ENCODE data around the gene TMEM117. TPM values are rescaled to one million over a fixed set of nuclear protein-coding genes. Genes with fewer than 3 reads are reported as not detected.
A peak's percentile ranks its signal among the peaks of the same experiment; 100 is the strongest.

The TMEM117 gene
- total RNA-seq, 1 experiment from 2014 or later, result 5.9 TPM

GRCh38 chr12:43968736-43969135, 132.9 kb downstream of the TMEM117 start:
- ChIA-PET POLR2A (ENCODE audit: low non-redundant PET) (interaction anchor here (0.8 kb wide), 1 partner anchor 12 kb away, joined by 6 read pairs; no protein-coding TSS in a partner anchor), CTCF (no interaction called here)
- intact Hi-C loops (cut with micrococcal nuclease; ENCODE audit: unreplicated experiment), result loop anchor here (2.0 kb wide), 1 partner anchor 918 kb away; no protein-coding TSS in a partner anchor
- Histone ChIP-seq H3K27ac (ENCODE audit: low read depth, low read length, poor library complexity, severe bottlenecking) (peak overlapping the region; percentile 69), H3K27me3 (replicated peaks; ENCODE audit: insufficient read depth, low read depth, low read length, poor library complexity) (no peaks in the 10 kb centered on the region), H3K4me3 (ENCODE audit: low read depth, low read length, poor library complexity, severe bottlenecking) (no peak overlapping the region), H3K36me3 (ENCODE audit: insufficient read depth, low read length, poor library complexity, severe bottlenecking) (no peaks in the 10 kb centered on the region), H3K4me1 (ENCODE audit: insufficient read depth, low read length, poor library complexity, severe bottlenecking) (peaks cover 47% of the 10 kb centered on the region), H3K9me3 (ENCODE audit: low read depth, low read length, poor library complexity, severe bottlenecking) (no peaks in the 10 kb centered on the region)
- no TSS peak for BruUV-seq (replicated peaks)
- peak; percentile 76 for DNase-seq (ENCODE audit: low spot score)
- no peak for TF ChIP-seq EZH2 (IDR thresholded peaks at IDR 0.05; ENCODE audit: borderline replicate concordance, low read depth, low read length, poor library complexity, severe bottlenecking)
- TF ChIP-seq CTCF (conservative IDR thresholded peaks at IDR 0.05; ENCODE audit: low read depth, low read length), result no peak

GRCh38 chr12:43969882-43970281, 134.0 kb downstream of the TMEM117 start:
- Histone ChIP-seq H3K27ac (ENCODE audit: low read depth, low read length, poor library complexity, severe bottlenecking) (peak overlapping the region; percentile 38), H3K36me3 (ENCODE audit: insufficient read depth, low read length, poor library complexity, severe bottlenecking) (no peaks in the 10 kb centered on the region), H3K4me1 (ENCODE audit: insufficient read depth, low read length, poor library complexity, severe bottlenecking) (peaks cover 54% of the 10 kb centered on the region), H3K27me3 (replicated peaks; ENCODE audit: insufficient read depth, low read depth, low read length, poor library complexity) (no peaks in the 10 kb centered on the region), H3K9me3 (ENCODE audit: low read depth, low read length, poor library complexity, severe bottlenecking) (no peaks in the 10 kb centered on the region), H3K4me3 (ENCODE audit: low read depth, low read length, poor library complexity, severe bottlenecking) (no peak overlapping the region)
- BruUV-seq (replicated peaks), result no TSS peak
- intact Hi-C loops (cut with micrococcal nuclease; ENCODE audit: unreplicated experiment), result loop anchor here (2.0 kb wide), 1 partner anchor 917 kb away; no protein-coding TSS in a partner anchor
- TF ChIP-seq EZH2 (IDR thresholded peaks at IDR 0.05; ENCODE audit: borderline replicate concordance, low read depth, low read length, poor library complexity, severe bottlenecking) (no peak), CTCF (conservative IDR thresholded peaks at IDR 0.05; ENCODE audit: low read depth, low read length) (no peak)
- no peak for DNase-seq (ENCODE audit: low spot score)
- POLR2A ChIA-PET (ENCODE audit: low non-redundant PET), result no interaction called here
- CTCF ChIA-PET, result no interaction called here

GRCh38 chr12:43973385-43973784, 137.5 kb downstream of the TMEM117 start:
- Histone ChIP-seq H3K27ac (ENCODE audit: low read depth, low read length, poor library complexity, severe bottlenecking) (peak overlapping the region; percentile 38), H3K9me3 (ENCODE audit: low read depth, low read length, poor library complexity, severe bottlenecking) (no peaks in the 10 kb centered on the region), H3K4me1 (ENCODE audit: insufficient read depth, low read length, poor library complexity, severe bottlenecking) (peaks cover 42% of the 10 kb centered on the region), H3K4me3 (ENCODE audit: low read depth, low read length, poor library complexity, severe bottlenecking) (no peak overlapping the region), H3K27me3 (replicated peaks; ENCODE audit: insufficient read depth, low read depth, low read length, poor library complexity) (no peaks in the 10 kb centered on the region), H3K36me3 (ENCODE audit: insufficient read depth, low read length, poor library complexity, severe bottlenecking) (no peaks in the 10 kb centered on the region)
- CTCF ChIA-PET, result no interaction called here
- POLR2A ChIA-PET (ENCODE audit: low non-redundant PET), result no interaction called here
- BruUV-seq (replicated peaks), result no TSS peak
- no peak for TF ChIP-seq EZH2 (IDR thresholded peaks at IDR 0.05; ENCODE audit: borderline replicate concordance, low read depth, low read length, poor library complexity, severe bottlenecking)
- no peak for TF ChIP-seq CTCF (conservative IDR thresholded peaks at IDR 0.05; ENCODE audit: low read depth, low read length)
- no peak for DNase-seq (ENCODE audit: low spot score)
- intact Hi-C loops (cut with micrococcal nuclease; ENCODE audit: unreplicated experiment), result no loop called here

Measured in A673 (cell line).